COLO668 (cell line): ENCODE data around the gene NEK6.

Source experiments
- DNase-seq: peaks from one replicate; lab custom pipeline; 2025; ENCODE audit not compliant: unreplicated experiment; lab: John Stamatoyannopoulos, UW

The NEK6 gene

GRCh38 chr9:124293718-124294506, 36.2 kb downstream of the NEK6 start:
- no peak for DNase-seq

GRCh38 chr9:124295159-124295794, 37.5 kb downstream of the NEK6 start:
- DNase-seq = no peak

GRCh38 chr9:124296094-124296493, 38.3 kb downstream of the NEK6 start:
- DNase-seq = no peak

DNA sequence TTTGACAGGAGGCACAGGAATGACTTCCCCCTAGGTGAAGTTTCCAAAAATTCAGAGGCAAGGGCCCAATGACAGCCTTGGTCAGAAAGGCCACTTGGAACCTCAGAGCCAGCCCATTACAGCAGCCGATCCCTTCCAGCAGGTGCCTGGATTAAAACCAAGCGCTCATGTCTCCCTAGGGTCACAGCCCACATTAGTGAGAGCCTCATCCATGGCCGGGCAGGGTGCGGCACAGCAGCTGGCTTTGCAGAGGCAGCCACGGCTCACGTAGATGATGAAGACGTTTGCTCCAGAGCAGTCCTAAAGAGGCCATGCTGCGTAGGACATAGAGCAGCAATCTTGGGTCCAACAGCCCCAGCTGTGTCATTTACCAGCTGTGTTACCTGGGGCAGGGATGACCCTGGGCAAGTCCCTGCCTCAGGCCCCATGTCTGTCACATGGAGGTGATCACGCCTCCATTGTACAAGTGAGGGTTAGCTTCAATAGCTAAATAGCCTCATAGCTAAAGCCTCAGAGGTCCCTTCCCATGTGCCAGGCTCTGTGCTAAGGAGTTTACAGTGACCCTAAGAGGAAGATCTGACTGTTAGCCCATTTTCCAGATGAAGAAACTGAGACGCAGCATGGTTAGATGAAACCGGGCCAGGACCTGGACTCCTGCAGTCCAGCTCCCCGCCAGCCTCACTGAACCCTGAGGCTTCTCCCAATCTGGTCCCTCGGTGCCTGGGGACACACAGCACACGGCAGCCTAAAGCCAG, 39.2 kb downstream of the NEK6 start:
- no peak for DNase-seq

GRCh38 chr9:124297551-124297901, 39.8 kb downstream of the NEK6 start:
- DNase-seq = no peak

- DNase-seq = no peak
These were observed 40.3 kb downstream of the NEK6 start for GRCh38 chr9:124297915-124298645.

DNA sequence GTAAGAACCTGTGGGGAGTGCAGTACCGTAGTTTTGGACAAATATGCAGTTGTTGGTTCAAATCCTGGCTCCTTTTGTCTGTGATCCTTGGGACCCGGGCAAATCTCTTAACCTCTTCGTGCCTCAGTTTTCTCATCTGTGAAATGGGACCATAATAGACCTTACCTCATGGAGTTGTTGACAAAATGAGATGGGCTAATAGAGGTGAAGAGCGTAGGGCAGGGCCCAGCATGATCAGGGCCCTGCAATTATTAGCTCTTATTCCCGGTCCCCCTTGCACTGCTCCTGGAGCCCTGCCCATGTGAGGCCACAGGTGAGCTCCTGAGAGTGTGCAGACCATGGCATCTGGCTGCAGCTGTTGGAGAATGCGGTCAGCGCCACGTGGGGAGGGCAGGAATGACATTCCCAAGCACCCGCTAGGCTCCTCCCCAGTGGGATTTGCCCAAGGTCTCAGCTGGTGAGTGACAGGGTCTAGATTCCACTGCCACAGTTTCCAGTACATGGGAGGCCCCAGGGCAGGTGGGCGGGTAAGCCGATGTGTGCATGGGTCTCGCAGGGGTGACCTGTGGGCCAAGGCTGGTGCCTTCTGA, 41.0 kb downstream of the NEK6 start:
- DNase-seq = peak; percentile 6

- DNase-seq = peak; percentile 8
These were observed 41.9 kb downstream of the NEK6 start for GRCh38 chr9:124299515-124300090.

- no peak for DNase-seq
These were observed 42.6 kb downstream of the NEK6 start for GRCh38 chr9:124300312-124300711.

- no peak for DNase-seq
These were observed 45.2 kb downstream of the NEK6 start for GRCh38 chr9:124302921-124303320.

DNA sequence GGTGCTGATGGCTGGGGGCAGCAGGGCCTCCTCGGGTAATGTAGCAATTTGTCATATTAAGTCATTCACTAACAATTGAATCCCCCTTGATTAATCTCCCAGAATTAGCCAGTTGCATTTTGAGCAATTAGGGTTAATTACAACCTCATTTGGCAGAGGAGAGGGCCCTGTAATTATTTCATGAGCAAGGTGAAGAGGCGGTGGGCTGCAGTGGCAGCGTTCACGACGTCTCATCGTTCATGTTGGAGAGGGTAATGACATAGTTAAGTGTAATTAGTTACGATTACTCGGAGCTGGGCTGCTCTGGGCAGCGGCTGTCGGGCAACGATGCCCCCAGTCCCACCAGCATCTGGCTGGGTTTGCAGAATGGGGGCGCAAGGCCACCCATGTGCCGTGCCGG, 46.0 kb downstream of the NEK6 start:
- no peak for DNase-seq

DNA sequence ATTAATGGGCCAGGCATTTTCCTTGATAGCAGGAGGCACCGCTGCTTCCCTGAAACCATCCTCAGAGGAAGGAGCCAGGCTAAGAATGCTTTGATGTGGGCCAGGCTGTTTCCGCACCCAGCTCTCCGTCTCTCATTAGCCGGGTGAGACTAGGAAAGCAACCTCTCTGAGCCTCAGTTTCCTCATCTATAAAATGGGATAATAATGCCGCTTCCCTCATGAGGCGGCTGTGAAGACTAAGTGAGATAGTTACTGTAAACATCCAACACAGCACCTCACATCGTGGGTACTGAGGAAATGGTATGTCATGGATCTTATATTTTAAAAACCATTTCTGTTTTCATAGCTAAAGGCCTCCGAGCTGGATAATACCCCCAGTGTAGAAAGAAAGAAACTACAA, 46.5 kb downstream of the NEK6 start:
- DNase-seq = no peak

DNA sequence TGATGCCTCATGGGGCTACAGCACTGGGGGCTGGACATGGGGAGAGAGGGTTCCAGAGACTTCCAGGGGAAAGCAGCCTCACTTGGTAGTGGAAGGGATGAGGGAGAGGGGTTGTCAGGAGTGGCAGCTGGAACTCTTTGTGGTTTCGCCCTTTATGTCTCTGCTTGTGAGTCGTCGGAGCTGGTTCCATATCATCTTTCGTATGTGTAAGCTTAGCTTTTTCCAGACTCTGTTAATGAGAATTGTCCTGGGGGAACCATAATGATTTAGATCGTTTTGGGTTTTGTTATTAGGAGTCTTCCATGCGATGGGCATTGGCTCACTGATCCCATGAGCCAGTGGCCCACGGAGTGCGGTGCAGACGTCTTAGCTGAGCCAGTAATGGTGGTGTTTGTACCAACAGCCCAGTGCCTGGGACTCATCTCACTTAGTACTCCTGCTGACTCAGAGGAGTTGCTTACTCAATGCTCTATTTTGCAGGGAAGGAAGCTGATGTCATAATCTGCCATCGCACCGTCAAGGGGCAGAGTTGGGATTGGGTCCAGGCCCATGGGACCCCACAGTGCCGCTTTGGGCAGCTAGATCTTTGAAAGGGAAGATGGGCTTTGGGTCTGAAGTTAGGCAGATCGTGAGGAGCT, 48.5 kb downstream of the NEK6 start:
- DNase-seq = no peak

DNA sequence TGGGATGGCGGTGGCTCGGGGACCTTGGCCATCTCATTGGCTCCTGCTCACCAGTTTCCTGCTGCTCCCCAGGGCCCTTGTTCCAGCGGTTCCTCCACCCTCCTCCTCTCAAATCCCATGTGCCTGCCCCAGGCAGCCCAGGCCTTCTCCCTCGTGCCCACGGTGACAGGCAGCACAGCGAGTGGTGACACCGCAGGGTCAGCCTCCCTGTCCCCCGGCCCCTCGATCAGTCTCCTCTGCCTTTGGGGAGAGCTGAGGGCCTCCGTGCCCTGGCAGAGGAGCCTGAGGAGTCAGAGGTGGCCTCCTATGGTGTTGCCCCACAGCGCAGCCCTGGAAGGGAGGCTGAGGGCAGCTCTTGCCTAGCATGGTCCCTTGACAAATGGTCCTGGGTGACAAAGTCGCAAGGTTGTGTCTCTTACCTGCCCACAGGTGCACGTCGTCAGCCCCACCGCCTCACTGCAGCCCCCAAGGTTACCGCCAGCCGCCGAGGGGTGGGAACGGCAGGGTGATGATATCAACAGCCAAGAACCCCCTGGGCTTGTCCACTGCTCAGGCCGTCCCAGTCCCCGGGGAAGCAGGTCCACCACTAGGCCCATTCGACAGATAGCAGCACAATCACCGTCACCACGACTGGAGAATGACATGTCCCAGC, 49.8 kb downstream of the NEK6 start:
- no peak for DNase-seq

GRCh38 chr9:124308606-124309491, 51.1 kb downstream of the NEK6 start:
- no peak for DNase-seq

DNA sequence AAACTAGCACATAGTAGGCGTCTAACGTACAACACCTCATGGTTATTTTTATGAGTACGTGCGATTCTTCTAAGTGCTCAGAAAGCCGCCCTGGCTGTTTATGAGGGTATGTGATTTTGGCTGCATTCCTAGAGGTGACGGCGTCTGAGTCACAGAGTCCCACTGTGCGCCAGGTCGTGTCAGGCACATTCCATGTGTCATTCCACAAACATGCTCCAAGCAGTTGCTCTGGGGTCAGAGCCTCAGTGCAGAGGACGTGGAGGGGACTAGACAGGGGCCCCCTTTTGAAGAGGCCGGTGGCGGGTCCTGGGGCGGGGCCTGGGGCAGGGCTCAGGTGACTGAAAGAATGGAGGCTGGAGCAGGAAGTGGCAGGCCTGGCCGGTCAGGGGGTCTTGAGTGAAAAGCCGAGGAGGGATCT, 51.9 kb downstream of the NEK6 start:
- DNase-seq = no peak

- peak; percentile 9 for DNase-seq
These were observed 53.5 kb downstream of the NEK6 start for GRCh38 chr9:124311283-124311682.
